Activated naive CD8-positive, alpha-beta T cell treated with anti-CD3 and anti-CD28 coated beads, Interleukin-2, amount 50 U/mL, for 24 hours (primary cell): ENCODE data around the gene DNAH8.

Experiments used
- ATAC-seq: fragments of 150-1000 bp; cut with Tn5 transposase; one replicate; pipeline ENCODE4 v1.10.0; 2021
- DNase-seq: peaks from one replicate; pipeline ENCODE4 v3.0.0; 2021
- H3K27ac Mint-ChIP-seq: one replicate; pipeline ENCODE4 v1.8.0; 2021; ENCODE audit warnings: mild to moderate bottlenecking, mixed read lengths
- H3K27me3 Mint-ChIP-seq: one replicate; pipeline ENCODE4 v1.8.0; 2021; ENCODE audit warnings: mixed read lengths
- H3K36me3 Mint-ChIP-seq: one replicate; pipeline ENCODE4 v1.8.0; 2021; ENCODE audit warnings: low read depth, mixed read lengths
- H3K4me1 Mint-ChIP-seq: one replicate; pipeline ENCODE4 v1.8.0; 2021; ENCODE audit warnings: mixed read lengths
- H3K4me3 Mint-ChIP-seq: one replicate; pipeline ENCODE4 v1.8.0; 2021; ENCODE audit warnings: mild to moderate bottlenecking, moderate library complexity, mixed read lengths
- H3K9me3 Mint-ChIP-seq: one replicate; pipeline ENCODE4 v1.8.0; 2021; ENCODE audit warnings: mixed read lengths

DNAH8 gene

DNA sequence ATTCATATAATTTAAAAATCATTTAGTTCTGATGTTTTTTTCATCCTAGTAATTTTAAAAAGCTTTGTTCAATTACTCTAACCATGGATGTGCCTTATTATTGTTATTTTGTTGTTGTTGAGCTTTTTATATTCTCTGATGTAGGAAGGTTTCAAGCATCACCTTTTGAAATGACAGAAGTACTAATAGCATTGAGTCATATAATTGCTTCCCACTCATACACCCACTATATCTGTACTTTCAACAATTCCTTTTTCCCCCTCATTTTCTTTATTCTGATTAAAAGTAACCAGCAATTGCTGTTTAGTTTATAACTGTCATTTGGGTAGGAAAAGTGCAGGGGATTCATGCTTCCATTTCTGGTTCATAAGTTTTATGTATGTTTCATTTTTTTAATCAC, 38.6 kb downstream of the DNAH8 start:
- Mint-ChIP-seq H3K4me3 (no peak overlapping the region), H3K4me1 (peaks cover 42% of the 10 kb centered on the region), H3K9me3 (peaks cover 3% of the 10 kb centered on the region), H3K36me3 (no peaks in the 10 kb centered on the region), H3K27ac (peak overlapping the region; percentile 15), H3K27me3 (peaks cover 5% of the 10 kb centered on the region)
- DNase-seq (no peak), ATAC-seq (no peak)

DNA sequence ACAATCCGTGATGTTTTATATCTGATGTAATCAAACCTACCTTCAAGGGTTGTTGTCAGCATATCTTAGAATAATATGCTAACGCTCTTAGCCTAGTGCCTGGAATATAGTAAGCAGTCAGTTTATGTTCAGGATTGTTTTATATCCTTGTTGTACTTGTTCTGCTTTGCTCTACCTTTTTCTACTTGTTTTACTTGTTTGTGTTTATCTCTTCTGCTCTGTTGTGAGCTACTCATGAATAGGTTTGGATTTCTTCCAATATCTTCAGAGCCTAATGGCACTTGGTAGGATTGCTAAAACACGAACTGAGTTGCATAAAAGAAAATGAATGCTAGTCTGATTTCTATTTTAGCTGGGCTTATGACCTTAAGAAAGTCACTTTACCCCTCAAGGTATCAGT, 40.1 kb downstream of the DNAH8 start:
- Mint-ChIP-seq H3K27ac (peak overlapping the region; percentile 79), H3K4me1 (peaks cover 42% of the 10 kb centered on the region), H3K27me3 (peaks cover 5% of the 10 kb centered on the region), H3K36me3 (peaks cover 2% of the 10 kb centered on the region), H3K4me3 (no peak overlapping the region), H3K9me3 (peaks cover 12% of the 10 kb centered on the region)
- no peak for ATAC-seq
- no peak for DNase-seq

DNA sequence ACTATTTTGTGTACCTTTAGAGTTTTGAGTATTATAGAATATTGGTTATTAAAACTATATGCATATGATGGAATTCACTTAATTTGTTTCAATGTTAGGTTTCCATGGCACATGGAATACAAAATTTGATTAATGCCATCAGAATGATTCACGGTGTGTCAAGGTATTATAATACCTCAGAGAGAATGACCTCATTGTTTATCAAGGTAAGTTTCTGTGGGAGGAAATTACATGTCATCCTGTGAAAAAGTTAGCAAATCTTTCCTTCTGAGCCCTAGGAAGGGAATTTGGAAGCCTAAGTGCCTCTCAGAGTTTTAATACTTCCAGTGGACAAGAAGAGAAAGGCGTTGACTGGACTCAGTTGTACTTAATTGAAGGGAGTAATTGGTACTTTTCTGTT, 40.8 kb downstream of the DNAH8 start:
- Mint-ChIP-seq H3K36me3 (peaks cover 2% of the 10 kb centered on the region), H3K4me3 (no peak overlapping the region), H3K9me3 (peaks cover 12% of the 10 kb centered on the region), H3K4me1 (peaks cover 40% of the 10 kb centered on the region), H3K27me3 (peaks cover 5% of the 10 kb centered on the region), H3K27ac (peak overlapping the region; percentile 79)
- ATAC-seq (peak; percentile 50), DNase-seq (no peak)

DNA sequence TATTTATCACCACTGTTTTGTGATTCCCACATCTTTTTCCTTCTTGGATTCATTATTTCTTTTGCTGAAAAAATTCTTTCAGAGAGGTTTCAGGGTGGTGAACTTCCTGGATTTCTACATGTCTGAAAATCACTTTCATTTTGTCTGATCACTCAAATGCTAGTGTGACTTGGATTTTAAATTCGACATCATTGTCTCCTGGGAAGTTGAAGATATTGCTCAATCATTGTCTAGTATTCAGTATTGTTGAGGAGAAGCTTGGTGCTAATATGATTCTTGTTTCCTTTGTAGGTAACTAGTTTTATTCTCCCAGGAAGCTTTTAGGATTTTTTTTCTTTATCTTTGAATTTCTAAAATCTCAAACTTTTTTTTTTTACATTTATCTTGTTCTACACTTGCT, 45.0 kb downstream of the DNAH8 start:
- ATAC-seq (no peak), DNase-seq (no peak)
- Mint-ChIP-seq H3K4me1 (peaks cover 14% of the 10 kb centered on the region), H3K9me3 (peaks cover 8% of the 10 kb centered on the region), H3K36me3 (peaks cover 2% of the 10 kb centered on the region), H3K27me3 (peaks cover 23% of the 10 kb centered on the region), H3K27ac (no peak overlapping the region), H3K4me3 (no peak overlapping the region)

DNA sequence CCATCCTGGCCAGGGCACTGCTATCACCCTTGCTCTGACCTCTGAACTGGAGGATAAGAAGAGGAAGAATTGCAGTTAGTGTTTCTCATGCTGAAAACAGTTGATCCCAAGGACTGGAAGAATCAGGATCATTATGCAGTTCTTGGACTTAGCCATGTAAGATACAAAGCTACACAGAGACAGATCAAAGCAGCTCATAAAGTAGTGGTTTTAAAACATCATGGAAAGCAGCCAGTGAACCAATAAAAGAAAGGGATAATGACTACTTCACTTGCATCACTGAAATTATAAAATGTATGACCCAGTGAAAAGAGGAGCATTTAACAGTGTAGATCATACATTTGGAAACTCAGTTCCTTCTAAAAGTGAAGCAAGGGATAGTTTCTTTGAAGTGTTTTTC, 47.7 kb downstream of the DNAH8 start:
- no peak for DNase-seq
- Mint-ChIP-seq H3K27me3 (peaks cover 26% of the 10 kb centered on the region), H3K36me3 (peaks cover 4% of the 10 kb centered on the region), H3K4me3 (no peak overlapping the region), H3K27ac (no peak overlapping the region), H3K9me3 (peaks cover 8% of the 10 kb centered on the region), H3K4me1 (no peaks in the 10 kb centered on the region)
- no peak for ATAC-seq

DNA sequence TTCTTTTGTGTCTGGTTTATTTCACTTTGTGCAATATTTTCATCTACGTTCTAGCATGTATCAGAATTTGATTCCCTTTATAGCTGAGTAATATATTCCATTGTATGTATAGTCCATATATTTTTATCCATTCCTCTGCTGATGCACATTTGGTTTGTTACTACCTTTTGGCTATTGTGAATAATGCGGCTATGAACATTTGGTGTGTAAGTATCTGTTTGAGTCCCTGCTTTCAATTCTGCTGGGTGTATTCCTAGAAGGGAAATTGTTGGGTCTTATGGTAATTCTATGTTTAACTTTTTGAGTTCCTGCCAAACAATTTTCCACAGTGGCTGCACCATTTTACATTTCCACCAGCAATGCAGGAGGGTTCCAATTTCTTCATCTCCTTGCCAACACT, 52.4 kb downstream of the DNAH8 start:
- Mint-ChIP-seq H3K36me3 (peaks cover 2% of the 10 kb centered on the region), H3K4me1 (peaks cover 8% of the 10 kb centered on the region), H3K27ac (no peak overlapping the region)

DNA sequence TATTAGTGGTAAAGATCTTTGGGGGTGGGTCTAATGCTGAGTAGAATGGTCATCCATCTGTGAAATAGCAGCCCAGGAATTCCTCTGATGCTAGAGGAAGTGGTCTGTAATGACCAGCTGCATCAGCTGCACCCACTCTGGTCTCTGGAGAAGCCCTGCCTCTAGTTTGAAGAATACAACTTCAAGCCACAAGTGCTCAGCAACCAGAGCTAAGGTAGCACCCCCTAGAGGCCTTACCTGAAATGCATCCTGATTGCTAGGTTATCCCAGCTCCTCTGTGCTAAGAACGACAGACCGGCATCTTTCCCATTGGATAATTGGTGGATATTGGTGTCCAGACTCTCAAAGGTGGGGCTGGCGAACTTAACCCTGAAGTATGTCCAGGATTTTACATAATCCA, 58.2 kb downstream of the DNAH8 start:
- Mint-ChIP-seq H3K4me3 (no peak overlapping the region), H3K27me3 (peaks cover 23% of the 10 kb centered on the region), H3K9me3 (peaks cover 5% of the 10 kb centered on the region), H3K27ac (no peak overlapping the region), H3K36me3 (no peaks in the 10 kb centered on the region), H3K4me1 (peaks cover 10% of the 10 kb centered on the region)
- DNase-seq = peak; percentile 30
- ATAC-seq = no peak

More for the DNA sequence above, 52.4 kb downstream of the DNAH8 start:
- peaks cover 31% of the 10 kb centered on the region for H3K27me3 Mint-ChIP-seq
- DNase-seq = no peak
- ATAC-seq = no peak
- no peak overlapping the region for H3K4me3 Mint-ChIP-seq
- peaks cover 7% of the 10 kb centered on the region for H3K9me3 Mint-ChIP-seq

DNA sequence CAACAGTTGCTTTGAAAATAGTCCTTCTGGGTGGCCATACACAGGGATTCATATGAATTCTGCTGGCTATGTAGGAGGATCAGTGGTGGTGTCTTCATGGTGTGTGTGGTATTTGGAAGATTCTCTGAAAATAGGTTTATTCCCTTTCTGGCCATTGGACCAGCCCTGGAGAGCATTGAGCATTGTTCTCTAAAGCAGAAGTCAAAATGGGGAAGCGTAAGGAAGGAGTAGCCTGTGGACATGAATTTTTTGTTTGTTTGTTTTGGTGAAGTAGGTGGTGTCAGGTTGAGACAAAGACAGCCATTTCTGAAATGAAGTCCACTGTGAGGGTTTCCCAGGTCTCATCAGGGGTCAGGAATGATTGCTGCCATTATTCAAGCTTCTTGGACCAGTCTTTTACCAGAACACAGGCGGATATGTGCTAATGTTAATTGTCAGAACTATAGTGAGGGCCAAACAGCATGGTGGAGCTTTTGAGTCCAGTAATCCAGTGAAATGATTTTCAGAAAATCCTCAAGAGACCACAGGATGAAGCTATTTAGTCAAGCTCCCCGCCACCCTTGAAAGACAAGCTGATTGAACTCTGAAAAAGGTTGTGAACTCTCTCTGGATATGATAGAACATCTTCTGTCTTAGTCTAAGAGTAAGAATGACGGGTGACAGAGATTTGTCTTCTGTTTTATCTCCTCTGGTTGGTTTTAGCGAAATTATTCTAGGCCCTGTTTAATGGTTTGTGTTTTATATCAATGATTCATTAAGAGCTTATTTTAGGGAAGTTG, 60.0 kb downstream of the DNAH8 start:
- H3K4me1 Mint-ChIP-seq = peaks cover 4% of the 10 kb centered on the region
- peaks cover 33% of the 10 kb centered on the region for H3K27me3 Mint-ChIP-seq
- no peaks in the 10 kb centered on the region for H3K36me3 Mint-ChIP-seq
- H3K9me3 Mint-ChIP-seq = no peaks in the 10 kb centered on the region
- H3K4me3 Mint-ChIP-seq = no peak overlapping the region
- no peak for ATAC-seq
- H3K27ac Mint-ChIP-seq = peak overlapping the region; percentile 52
- no peak for DNase-seq

DNA sequence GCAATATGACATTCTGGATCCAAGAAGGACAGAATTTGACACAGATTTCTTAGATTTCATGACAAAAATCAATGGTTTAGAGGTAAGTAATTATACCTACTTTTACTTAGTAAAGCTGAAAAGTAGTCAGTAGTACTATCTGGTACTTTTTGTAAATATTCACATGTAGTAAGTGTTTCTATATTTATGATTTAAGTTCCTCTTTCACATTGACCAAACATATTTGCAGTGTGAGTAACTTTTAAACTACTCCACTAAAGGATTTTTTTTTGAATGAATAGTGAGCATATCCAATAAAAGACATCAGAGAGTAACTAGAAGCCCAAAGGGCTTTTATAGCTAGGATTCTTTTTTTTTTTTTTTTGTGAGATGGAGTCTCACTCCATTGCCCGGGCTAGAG, 60.8 kb downstream of the DNAH8 start:
- peak overlapping the region; percentile 16 for H3K27ac Mint-ChIP-seq
- no peak overlapping the region for H3K4me3 Mint-ChIP-seq
- no peaks in the 10 kb centered on the region for H3K9me3 Mint-ChIP-seq
- peaks cover 39% of the 10 kb centered on the region for H3K27me3 Mint-ChIP-seq
- no peaks in the 10 kb centered on the region for H3K36me3 Mint-ChIP-seq
- H3K4me1 Mint-ChIP-seq = peaks cover 4% of the 10 kb centered on the region
- no peak for ATAC-seq
- DNase-seq = no peak

DNA sequence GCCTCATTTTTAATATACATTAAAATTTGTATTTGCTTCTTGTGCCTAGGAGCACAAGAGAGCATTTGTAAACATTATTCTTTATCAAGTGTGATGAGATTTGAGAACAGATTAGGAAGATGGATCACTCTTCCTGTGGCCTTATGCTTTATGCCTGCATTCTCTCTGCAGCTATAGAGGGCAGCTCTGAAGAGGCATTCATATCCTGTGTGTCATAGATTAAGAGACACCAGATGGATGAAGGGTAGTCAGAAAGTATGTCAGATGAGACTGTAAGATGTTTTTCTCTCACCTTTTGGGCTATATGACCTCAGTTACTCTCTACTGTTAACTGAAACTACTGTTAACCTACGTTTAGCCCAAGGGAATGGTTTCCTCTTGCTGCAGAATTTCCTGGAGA, 61.4 kb downstream of the DNAH8 start:
- Mint-ChIP-seq H3K27me3 (peaks cover 37% of the 10 kb centered on the region), H3K4me1 (peaks cover 2% of the 10 kb centered on the region), H3K36me3 (no peaks in the 10 kb centered on the region), H3K9me3 (no peaks in the 10 kb centered on the region), H3K27ac (no peak overlapping the region), H3K4me3 (no peak overlapping the region)
- DNase-seq = no peak
- no peak for ATAC-seq

DNA sequence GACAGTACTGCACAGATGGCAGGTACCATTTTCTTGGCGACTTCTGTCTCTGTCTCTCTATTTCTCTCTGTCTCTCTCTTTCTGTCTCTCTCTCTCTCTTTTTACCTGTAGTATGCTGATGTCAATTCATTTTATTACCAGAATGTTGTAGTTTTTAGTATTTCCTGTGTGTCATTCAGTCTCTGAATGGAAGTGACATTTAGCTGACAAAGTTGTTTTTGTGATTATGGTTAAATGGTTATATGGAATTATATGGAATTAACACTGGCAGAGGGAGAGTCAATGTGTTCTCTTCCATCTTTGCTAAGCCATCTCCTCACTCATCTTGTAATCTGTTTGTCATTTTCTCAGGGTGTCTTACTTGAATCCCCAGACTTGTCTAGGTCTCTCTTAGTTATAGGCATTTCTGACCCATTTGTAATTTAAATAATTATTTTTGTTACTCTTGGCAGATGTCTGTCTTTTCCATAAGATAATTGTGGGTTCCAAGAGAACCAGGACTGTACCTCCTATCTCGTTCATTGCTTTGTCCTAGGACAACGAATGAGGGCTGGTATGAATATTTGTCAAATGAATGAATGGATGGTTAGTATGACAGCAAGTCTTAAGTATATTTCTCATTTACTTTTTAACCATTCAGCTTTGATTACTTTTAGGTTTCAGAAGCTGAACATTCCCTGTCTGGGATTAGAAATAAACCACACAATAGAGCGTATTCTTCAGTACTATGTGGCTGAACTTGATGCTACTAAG, 64.4 kb downstream of the DNAH8 start:
- ATAC-seq (no peak), DNase-seq (no peak)
- Mint-ChIP-seq H3K27ac (no peak overlapping the region), H3K4me1 (no peaks in the 10 kb centered on the region), H3K27me3 (peaks cover 29% of the 10 kb centered on the region), H3K9me3 (no peaks in the 10 kb centered on the region), H3K4me3 (no peak overlapping the region), H3K36me3 (no peaks in the 10 kb centered on the region)

DNA sequence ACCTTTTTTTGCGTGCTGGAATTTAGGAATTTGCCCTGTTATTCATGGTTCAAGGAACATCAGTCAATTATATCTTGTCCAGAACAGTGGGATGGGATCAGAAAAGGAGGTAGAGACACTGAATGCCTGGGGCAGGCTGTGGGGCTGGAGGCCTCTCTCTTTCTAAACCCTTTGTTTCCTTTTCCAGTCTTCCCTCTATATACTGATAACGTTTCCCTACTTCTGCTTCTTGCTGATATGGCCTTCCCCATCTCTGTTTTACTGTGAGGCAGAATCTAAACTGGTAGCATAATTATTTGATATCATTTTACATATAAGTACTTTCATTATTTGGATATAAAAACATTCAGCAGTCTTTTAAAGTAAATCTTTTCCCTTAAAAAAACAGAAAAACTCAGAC, 67.5 kb downstream of the DNAH8 start:
- DNase-seq (no peak), ATAC-seq (no peak)
- Mint-ChIP-seq H3K4me1 (no peaks in the 10 kb centered on the region), H3K27me3 (peaks cover 26% of the 10 kb centered on the region), H3K4me3 (no peak overlapping the region), H3K27ac (no peak overlapping the region), H3K9me3 (no peaks in the 10 kb centered on the region), H3K36me3 (no peaks in the 10 kb centered on the region)

DNA sequence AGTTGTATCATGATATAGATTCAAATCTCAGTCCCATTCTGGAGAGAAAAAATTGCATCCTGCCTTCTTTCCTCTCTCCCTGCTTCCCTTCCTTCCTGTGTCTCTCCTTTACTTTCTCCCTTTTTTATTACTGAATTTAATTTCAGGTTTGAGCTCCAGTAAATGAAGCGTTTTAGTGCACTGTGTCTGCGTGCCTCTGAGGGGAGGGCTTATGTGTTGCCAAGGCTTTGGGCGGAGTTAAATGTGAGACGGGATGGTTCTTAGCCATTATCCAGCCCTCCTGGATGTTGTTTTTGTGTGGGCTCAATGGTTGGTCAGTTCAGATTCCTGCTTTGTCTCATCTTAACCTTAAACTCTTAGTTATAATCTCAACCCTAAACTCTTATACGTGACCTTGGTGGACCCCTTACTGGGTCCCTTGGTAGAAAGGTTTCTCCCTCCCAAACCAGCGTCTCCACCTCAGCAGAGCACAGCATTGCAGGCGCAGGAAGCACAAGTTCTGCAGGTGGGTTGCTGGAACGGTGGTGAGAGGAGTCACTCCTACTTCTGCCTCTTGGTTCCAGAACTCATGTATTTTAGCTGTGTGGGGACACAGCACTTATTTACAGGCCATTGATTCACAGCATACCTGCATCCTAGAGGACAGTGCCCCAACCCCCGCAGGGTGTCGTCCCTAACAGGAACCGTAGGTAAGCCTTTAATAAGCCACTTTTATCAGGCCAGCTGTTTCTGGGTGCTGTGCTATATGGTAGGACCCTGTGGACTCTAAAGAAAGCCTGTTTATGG, 68.5 kb downstream of the DNAH8 start:
- Mint-ChIP-seq H3K36me3 (no peaks in the 10 kb centered on the region), H3K9me3 (no peaks in the 10 kb centered on the region), H3K27ac (no peak overlapping the region), H3K27me3 (peaks cover 30% of the 10 kb centered on the region), H3K4me3 (no peak overlapping the region), H3K4me1 (no peaks in the 10 kb centered on the region)
- ATAC-seq (no peak), DNase-seq (no peak)

DNA sequence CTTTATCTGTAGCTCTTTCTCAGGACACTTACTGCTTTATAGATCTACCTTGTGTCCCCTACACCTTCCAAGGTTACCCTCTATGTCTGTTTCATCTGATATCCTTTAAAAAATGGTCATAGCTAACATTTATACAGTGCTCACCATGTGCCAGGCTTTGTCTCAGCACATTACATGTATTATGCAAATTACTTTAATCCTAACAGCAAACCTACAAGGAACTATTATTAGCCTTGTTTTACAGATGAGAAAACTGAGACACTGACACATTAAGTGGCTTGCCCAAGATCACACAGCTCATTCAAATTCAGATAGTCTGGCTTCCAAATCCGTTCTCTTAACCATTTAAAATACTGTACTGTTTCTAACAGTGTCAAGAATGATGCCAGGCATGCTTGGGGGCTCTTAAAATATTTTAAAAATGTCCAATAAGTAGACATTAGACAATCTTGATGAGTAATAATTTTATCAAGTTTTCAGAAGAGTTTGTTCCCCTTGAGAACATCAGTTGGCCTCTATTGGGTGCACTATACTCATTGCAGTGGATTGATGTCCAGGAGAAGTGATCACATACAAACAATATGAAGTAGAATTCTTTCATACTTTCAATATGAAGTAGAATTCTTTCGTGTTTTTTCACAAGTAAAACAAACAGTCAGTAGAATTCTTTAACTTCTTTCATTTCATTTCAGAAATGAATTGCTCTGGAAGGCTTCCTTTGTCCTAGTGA, 69.6 kb downstream of the DNAH8 start:
- Mint-ChIP-seq H3K9me3 (no peaks in the 10 kb centered on the region), H3K36me3 (no peaks in the 10 kb centered on the region), H3K27ac (no peak overlapping the region), H3K4me3 (no peak overlapping the region), H3K27me3 (peaks cover 27% of the 10 kb centered on the region), H3K4me1 (no peaks in the 10 kb centered on the region)
- ATAC-seq (no peak), DNase-seq (no peak)
